ENCODE measurements around the gene SIM1. TPM values are rescaled to one million over a fixed set of nuclear protein-coding genes. Genes with fewer than 3 reads are reported as not detected.

Gene SIM1
- total RNA-seq, 2 experiments from 2014 or later: not detected

GRCh38 chr6:100449239-100449691 lies 15.5 kb downstream of the SIM1 start:
- intact Hi-C loops (cut with micrococcal nuclease): no loop called here

GRCh38 chr6:100447900-100448748 lies 16.6 kb downstream of the SIM1 start:
- H3K27ac Mint-ChIP-seq: no peak overlapping the region
- H3K4me3 Mint-ChIP-seq: no peak overlapping the region
- no peaks in the 10 kb centered on the region for H3K9me3 Mint-ChIP-seq
- CTCF ChIA-PET: interaction anchor here (0.8 kb wide), 1 partner anchor 17 kb away, joined by 3 read pairs; the partner anchor contains the start of gene SIM1
- intact Hi-C loops (cut with micrococcal nuclease): loop anchor here (1.0 kb wide), 1 partner anchor 10 kb away; no protein-coding TSS in a partner anchor
- no peak for DNase-seq
- peaks cover 4% of the 10 kb centered on the region for H3K36me3 Mint-ChIP-seq (ENCODE audit: low read depth)
- peaks cover 6% of the 10 kb centered on the region for H3K4me1 Mint-ChIP-seq (ENCODE audit: low read depth)
- H3K27me3 Mint-ChIP-seq (ENCODE audit: low read depth): peaks cover 56% of the 10 kb centered on the region

More at GRCh38 chr6:100449239-100449691, 15.5 kb downstream of the SIM1 start:
- peaks cover 6% of the 10 kb centered on the region for H3K4me1 Mint-ChIP-seq (ENCODE audit: low read depth)
- H3K27me3 Mint-ChIP-seq (ENCODE audit: low read depth): peaks cover 60% of the 10 kb centered on the region
- no peaks in the 10 kb centered on the region for H3K9me3 Mint-ChIP-seq
- no peak overlapping the region for H3K27ac Mint-ChIP-seq
- no peak overlapping the region for H3K4me3 Mint-ChIP-seq
- CTCF ChIA-PET: interaction anchor here (0.5 to 0.6 kb wide), 2 partner anchors 16 to 341 kb away, joined by 3 read pairs; no protein-coding TSS in a partner anchor
- peaks cover 4% of the 10 kb centered on the region for H3K36me3 Mint-ChIP-seq (ENCODE audit: low read depth)
- DNase-seq: no peak

GRCh38 chr6:100447081-100447899 lies 17.4 kb downstream of the SIM1 start:
- peaks cover 4% of the 10 kb centered on the region for H3K36me3 Mint-ChIP-seq (ENCODE audit: low read depth)
- CTCF ChIA-PET: interaction anchor here (0.8 kb wide), 1 partner anchor 18 kb away, joined by 3 read pairs; the partner anchor contains the start of gene SIM1
- no peak overlapping the region for H3K4me3 Mint-ChIP-seq
- H3K27me3 Mint-ChIP-seq (ENCODE audit: low read depth): peaks cover 55% of the 10 kb centered on the region
- H3K27ac Mint-ChIP-seq: no peak overlapping the region
- DNase-seq: no peak
- peaks cover 6% of the 10 kb centered on the region for H3K4me1 Mint-ChIP-seq (ENCODE audit: low read depth)
- H3K9me3 Mint-ChIP-seq: no peaks in the 10 kb centered on the region
- intact Hi-C loops (cut with micrococcal nuclease): loop anchor here (1.0 kb wide), 1 partner anchor 11 kb away; no protein-coding TSS in a partner anchor

- CTCF ChIA-PET: no interaction called here
- no peaks in the 10 kb centered on the region for H3K9me3 Mint-ChIP-seq
- peaks cover 60% of the 10 kb centered on the region for H3K27me3 Mint-ChIP-seq (ENCODE audit: low read depth)
- no peak overlapping the region for H3K27ac Mint-ChIP-seq
- intact Hi-C loops (cut with micrococcal nuclease): loop anchor here (1.0 kb wide), 2 partner anchors 12 to 21 kb away; no protein-coding TSS in a partner anchor
- no peak overlapping the region for H3K4me3 Mint-ChIP-seq
- peaks cover 4% of the 10 kb centered on the region for H3K36me3 Mint-ChIP-seq (ENCODE audit: low read depth)
- peaks cover 6% of the 10 kb centered on the region for H3K4me1 Mint-ChIP-seq (ENCODE audit: low read depth)
- no peak for DNase-seq
Measured at GRCh38 chr6:100446115-100447080, 18.3 kb downstream of the SIM1 start.

- Mint-ChIP-seq H3K27ac (no peak overlapping the region), H3K27me3 (ENCODE audit: low read depth) (peaks cover 69% of the 10 kb centered on the region), H3K4me3 (no peak overlapping the region), H3K9me3 (no peaks in the 10 kb centered on the region), H3K36me3 (ENCODE audit: low read depth) (peaks cover 4% of the 10 kb centered on the region), H3K4me1 (ENCODE audit: low read depth) (peaks cover 6% of the 10 kb centered on the region)
- CTCF ChIA-PET: no interaction called here
- intact Hi-C loops (cut with micrococcal nuclease): no loop called here
- DNase-seq: no peak
Measured at GRCh38 chr6:100445512-100445911, 19.2 kb downstream of the SIM1 start.

- H3K9me3 Mint-ChIP-seq: no peaks in the 10 kb centered on the region
- no peaks in the 10 kb centered on the region for H3K4me1 Mint-ChIP-seq (ENCODE audit: low read depth)
- no peak overlapping the region for H3K4me3 Mint-ChIP-seq
- peaks cover 43% of the 10 kb centered on the region for H3K27me3 Mint-ChIP-seq (ENCODE audit: low read depth)
- intact Hi-C loops (cut with micrococcal nuclease): no loop called here
- no peak overlapping the region for H3K27ac Mint-ChIP-seq
- DNase-seq: no peak
- CTCF ChIA-PET: no interaction called here
- no peaks in the 10 kb centered on the region for H3K36me3 Mint-ChIP-seq (ENCODE audit: low read depth)
Measured at GRCh38 chr6:100440935-100441334, 23.8 kb downstream of the SIM1 start.

GRCh38 chr6:100435299-100435698 lies 29.4 kb downstream of the SIM1 start:
- Mint-ChIP-seq H3K27ac (no peak overlapping the region), H3K4me1 (ENCODE audit: low read depth) (no peaks in the 10 kb centered on the region), H3K27me3 (ENCODE audit: low read depth) (peaks cover 25% of the 10 kb centered on the region), H3K4me3 (no peak overlapping the region), H3K36me3 (ENCODE audit: low read depth) (no peaks in the 10 kb centered on the region), H3K9me3 (no peaks in the 10 kb centered on the region)
- no peak for DNase-seq
- CTCF ChIA-PET: no interaction called here
- intact Hi-C loops (cut with micrococcal nuclease): no loop called here

GRCh38 chr6:100433726-100434435 lies 30.8 kb downstream of the SIM1 start:
- H3K4me3 Mint-ChIP-seq: no peak overlapping the region
- intact Hi-C loops (cut with micrococcal nuclease): no loop called here
- peaks cover 22% of the 10 kb centered on the region for H3K27me3 Mint-ChIP-seq (ENCODE audit: low read depth)
- H3K27ac Mint-ChIP-seq: no peak overlapping the region
- H3K4me1 Mint-ChIP-seq (ENCODE audit: low read depth): no peaks in the 10 kb centered on the region
- CTCF ChIA-PET: no interaction called here
- no peak for DNase-seq
- no peaks in the 10 kb centered on the region for H3K36me3 Mint-ChIP-seq (ENCODE audit: low read depth)
- H3K9me3 Mint-ChIP-seq: no peaks in the 10 kb centered on the region

- Mint-ChIP-seq H3K9me3 (no peaks in the 10 kb centered on the region), H3K36me3 (ENCODE audit: low read depth) (no peaks in the 10 kb centered on the region), H3K4me3 (no peak overlapping the region), H3K4me1 (ENCODE audit: low read depth) (no peaks in the 10 kb centered on the region), H3K27ac (no peak overlapping the region), H3K27me3 (ENCODE audit: low read depth) (peaks cover 23% of the 10 kb centered on the region)
- CTCF ChIA-PET: interaction anchor here (0.6 kb wide), 1 partner anchor 351 kb away, joined by 3 read pairs; no protein-coding TSS in a partner anchor
- no peak for DNase-seq
- intact Hi-C loops (cut with micrococcal nuclease): no loop called here
Measured at GRCh38 chr6:100432136-100432535, 32.6 kb downstream of the SIM1 start.

GRCh38 chr6:100430962-100431361 lies 33.8 kb downstream of the SIM1 start:
- Mint-ChIP-seq H3K27me3 (ENCODE audit: low read depth) (peaks cover 23% of the 10 kb centered on the region), H3K4me1 (ENCODE audit: low read depth) (no peaks in the 10 kb centered on the region), H3K27ac (no peak overlapping the region), H3K36me3 (ENCODE audit: low read depth) (no peaks in the 10 kb centered on the region), H3K9me3 (no peaks in the 10 kb centered on the region), H3K4me3 (no peak overlapping the region)
- CTCF ChIA-PET: no interaction called here
- intact Hi-C loops (cut with micrococcal nuclease): no loop called here
- no peak for DNase-seq

GRCh38 chr6:100427452-100427851 lies 37.3 kb downstream of the SIM1 start:
- Mint-ChIP-seq H3K27me3 (ENCODE audit: low read depth) (peaks cover 22% of the 10 kb centered on the region), H3K36me3 (ENCODE audit: low read depth) (no peaks in the 10 kb centered on the region), H3K9me3 (no peaks in the 10 kb centered on the region), H3K4me1 (ENCODE audit: low read depth) (no peaks in the 10 kb centered on the region), H3K27ac (no peak overlapping the region), H3K4me3 (no peak overlapping the region)
- no peak for DNase-seq
- CTCF ChIA-PET: no interaction called here
- intact Hi-C loops (cut with micrococcal nuclease): no loop called here
